Left renal pelvis (tissue), 4 donors: ENCODE results near the gene SLC38A11. TPM values are rescaled to one million over a fixed set of nuclear protein-coding genes. Genes with fewer than 3 reads are reported as not detected.

Experiments used
- DNase-seq, 4 donors: peaks; one replicate each; pipeline ENCODE4 v3.0.0-alpha.2; 2013; ENCODE audit warnings: low read depth in 4 of 4, low spot score in 3 of 4
- polyA plus RNA-seq, 4 donors: library from polyadenylated mRNA; unstranded; fragments of 120-200 nt; gene quantifications; one replicate each; pipeline ENCODE4 v1.2.1, GENCODE V29; 2013; ENCODE audit not compliant: insufficient read length in 4 of 4

Gene SLC38A11
- polyA plus RNA-seq, 4 donors = 0.34 to 19.2 (median 11.6) TPM

- no peak for DNase-seq
These were observed 33.2 kb downstream of the SLC38A11 start for GRCh38 chr2:164922134-164922533.

DNA sequence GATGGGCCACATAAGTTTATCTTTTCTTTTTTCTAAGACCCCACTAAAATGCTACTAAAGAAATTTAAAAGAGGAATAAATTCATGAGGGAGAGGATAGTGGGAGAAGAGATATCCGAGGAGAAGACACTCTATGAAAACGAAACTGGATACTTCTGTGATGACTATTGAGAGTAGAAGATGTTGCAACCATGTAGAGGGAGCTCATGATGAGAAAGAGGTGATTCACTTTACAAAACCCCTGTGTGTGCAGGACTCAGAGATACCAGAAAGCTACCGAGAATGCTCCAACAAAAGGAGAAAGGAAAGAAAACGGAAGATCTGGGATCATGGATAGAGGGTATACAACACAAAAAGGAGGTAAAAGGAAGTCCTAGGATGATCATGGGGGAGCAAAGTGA is 34.9 kb downstream of the SLC38A11 start:
- DNase-seq = no peak

DNA sequence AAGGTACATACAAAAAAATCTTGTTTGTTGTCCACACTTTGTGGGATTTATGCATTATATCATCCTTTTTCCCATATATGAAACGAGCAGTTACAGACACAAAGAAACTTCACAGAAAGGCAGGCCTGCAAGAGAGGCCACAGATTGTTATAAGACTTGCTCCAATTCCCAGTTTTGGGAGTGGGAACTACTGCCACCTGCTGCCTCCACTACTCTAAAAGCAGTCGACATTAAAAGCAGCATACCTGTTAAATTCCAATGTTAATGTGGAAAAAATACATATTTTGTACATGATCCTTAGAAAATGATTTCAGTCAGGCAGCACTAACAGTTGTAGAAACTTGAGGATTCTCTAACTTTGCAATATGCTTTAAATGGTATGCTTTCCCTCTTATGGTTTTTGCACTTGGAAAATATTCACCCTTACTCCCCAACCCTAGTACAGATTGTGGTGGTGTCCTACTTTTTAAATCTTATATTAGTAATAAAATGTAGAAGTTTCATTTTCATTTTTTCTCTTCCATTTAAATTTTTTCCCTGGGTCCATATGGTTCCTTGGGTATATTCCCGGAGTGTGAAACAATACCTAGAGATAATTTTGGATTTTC is 37.9 kb downstream of the SLC38A11 start:
- no peak for DNase-seq

DNA sequence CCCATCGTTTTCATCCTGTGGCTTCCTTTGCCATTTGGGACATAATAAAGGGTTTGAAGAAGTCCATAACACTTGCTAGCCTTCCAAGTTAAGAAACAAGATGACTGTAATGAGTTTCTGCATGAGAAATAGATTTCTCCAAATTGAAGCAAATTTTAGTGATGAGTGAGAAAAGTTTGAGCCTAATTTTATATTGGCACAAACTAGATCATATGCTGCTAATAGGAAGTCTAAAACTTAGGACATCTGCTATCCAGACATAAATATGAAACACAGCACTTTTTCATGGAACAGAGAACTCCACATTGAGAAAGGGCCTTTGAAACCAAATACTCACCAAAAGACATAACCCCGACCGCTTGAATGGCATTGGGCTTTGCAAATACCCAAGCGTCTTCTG is 39.8 kb downstream of the SLC38A11 start:
- no peak for DNase-seq

DNA sequence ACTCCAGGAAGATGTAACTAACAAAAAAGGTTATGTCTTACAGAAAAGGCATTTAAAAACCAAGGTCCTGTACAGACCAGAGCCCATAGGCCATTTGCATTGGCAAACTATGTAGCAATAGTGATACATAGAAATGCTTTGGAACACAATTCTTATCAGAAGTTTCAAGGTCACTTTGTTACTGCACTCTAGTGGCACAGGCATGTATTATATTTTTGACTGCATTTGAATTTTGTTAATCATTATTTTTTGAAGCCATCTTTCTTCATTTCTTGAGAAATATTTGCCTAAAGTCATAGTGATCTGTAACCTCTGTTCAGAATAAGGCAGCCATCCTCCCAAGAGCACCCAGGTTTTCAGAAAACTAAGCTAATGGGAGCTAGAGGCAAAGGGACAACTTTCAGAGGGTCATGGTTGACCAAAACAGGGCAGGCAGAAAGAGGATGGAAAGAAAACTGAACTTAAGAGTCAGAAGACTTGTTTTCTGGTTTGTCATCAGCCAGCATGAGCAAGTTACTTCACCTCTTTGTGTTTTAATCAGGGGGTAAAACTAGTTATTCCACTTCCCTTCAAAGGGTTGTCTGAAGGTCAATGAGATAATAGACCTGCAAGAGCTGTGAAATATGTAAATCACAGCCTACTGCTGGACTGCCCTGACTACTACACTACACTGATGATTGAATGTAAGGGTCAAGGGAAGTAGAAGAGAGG is 41.5 kb downstream of the SLC38A11 start:
- DNase-seq = no peak

DNA sequence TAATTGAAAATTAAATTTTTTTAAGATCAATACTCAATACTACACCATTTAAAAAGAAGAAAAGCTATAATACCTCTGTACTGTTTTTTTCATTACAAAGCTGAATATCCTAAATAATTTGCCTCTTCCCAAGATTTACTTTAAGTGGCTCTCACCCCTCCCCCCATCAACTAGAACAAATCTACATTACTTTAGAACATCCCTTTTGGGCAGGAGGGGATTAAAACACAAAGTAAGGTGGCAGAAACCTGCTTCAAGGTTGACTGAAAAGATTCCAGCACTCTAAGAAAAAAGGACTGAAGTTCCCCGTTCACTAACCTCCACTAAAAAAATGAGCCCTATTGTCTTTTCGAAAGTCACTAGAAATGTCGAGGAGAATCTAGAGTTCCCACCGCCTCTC is 42.3 kb downstream of the SLC38A11 start:
- no peak for DNase-seq

DNA sequence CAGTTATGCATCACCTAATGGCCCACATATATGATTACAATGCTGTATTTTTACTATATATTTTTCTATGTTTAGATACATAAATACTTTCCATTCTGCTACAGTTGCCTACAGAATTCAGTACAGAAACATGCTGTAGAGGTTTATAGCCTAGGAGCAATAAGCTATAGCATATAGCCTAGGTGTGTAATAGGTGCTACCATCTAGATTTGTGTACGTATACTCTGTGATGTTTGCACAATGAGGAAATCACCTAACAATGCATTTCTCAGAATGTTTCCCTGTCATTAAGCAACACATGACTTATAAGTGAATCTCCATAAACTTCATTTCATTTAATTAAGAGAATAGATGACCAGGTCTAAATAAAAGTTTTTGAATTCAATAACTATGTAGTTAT is 43.5 kb downstream of the SLC38A11 start:
- no peak for DNase-seq

DNA sequence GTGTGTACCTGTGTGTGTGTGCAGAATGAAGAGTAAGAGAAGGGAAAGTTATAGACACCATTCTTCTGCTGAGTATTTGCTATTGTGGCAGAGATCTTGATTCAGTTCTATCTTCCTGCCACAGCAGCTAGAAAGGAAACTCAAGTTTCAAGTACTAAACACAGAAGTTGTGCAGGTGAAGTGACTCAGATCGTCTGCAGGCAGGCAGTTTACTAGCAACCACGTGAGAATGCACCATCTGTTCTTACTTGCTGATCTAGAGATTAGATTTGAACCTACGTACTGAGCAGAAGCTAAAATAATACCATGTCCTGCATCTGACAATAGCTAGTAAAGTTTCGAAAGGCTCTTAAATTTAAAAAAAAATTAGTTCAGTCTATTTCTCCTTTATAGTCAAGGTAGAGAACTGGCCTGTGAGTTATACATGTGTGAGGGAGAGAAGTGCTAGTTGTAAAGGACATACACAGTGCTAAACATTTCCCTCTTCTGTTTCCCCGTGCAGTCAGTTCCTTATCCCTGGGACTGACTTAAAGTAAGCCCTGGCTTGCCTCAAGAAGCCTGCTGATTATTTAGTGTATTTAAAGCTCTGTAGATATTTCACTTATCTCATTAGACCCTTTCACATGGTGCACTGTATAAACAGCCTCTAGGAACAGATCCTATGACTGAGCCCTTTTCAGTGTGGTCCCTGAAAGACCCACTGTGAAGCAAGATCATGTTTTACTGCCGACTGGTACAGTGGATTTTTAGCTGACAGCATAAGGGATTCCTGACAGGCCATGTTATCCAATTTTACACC is 45.0 kb downstream of the SLC38A11 start:
- DNase-seq = no peak

DNA sequence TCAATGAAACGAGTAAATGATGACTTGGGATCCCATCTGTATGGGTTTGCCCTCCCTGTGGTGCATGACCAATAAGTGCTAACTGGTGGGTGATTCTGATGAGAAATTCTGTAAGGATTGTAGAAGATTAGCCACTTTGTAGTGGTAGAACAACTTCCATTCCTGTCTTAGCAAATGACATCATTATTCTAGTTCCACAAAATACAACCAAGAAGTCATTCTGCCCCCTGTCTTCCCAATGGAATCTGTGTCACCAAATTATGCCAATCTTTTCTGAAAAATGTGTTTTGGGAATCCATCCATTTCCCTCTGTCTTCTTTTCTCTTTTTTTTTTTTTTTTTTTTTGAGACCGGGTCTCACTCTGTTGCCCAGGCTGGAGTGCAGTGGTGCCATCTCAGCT is 48.4 kb downstream of the SLC38A11 start:
- no peak for DNase-seq

GRCh38 chr2:164905307-164905706 is 50.0 kb downstream of the SLC38A11 start:
- DNase-seq = no peak

DNA sequence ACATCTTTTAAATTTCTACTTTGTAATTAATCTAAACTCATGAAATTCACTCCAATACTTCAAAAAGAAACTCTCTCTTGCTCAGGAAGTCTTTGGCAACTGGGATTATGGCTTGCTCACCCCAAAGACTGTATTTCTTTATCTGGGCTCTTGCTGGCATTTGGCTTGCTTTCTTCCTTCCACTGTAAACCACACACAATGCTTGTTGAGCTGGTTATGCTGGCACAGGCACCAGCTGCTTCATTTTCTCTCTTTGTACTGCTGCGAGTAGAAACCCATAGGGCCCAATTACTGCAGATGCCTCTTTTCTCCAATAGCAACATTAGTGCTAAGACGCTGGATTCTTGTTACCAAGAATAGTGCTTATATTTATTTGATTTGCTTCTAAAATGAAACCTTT is 51.4 kb downstream of the SLC38A11 start:
- DNase-seq = no peak

- DNase-seq = no peak
These were observed 52.1 kb downstream of the SLC38A11 start for GRCh38 chr2:164903204-164903603.

DNA sequence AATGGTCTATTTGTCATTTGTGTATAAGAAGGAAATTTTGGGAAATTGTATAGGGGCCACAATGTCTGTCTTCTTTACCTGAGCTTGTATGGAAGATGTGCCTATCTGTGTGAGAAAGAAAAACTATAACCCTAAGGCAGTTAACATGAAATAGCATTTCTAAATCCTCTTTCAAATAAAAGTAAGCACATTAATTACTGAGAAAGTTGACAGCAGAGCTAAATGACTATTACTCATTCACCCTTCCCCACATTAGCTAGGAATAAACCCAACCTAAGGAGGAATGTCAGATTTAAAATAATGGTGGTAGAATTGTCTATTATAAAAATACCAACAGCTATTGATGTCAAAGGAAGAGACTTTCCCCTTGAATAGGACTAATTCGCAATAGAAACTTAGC is 56.2 kb downstream of the SLC38A11 start:
- no peak for DNase-seq

DNA sequence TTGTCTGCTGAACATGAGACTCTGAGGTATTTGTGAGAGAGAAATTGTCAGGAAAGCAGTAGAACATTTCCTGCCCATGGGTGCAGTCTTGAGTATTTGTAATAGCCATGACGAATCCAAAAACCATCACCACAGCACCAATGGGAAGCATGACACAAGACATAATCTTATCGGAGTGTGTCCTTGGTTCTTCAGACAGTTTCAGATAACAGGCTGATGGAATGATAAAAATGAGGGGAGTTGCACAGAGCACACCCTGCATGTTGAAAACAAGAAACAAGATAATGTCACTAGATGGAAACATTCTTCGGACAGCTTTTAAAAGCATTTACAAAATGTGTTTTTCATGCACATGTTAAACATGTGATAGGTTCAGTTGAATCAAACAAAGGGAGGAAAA is 56.9 kb downstream of the SLC38A11 start:
- no peak for DNase-seq

GRCh38 chr2:164897469-164898260 is 57.7 kb downstream of the SLC38A11 start:
- DNase-seq = no peak

DNA sequence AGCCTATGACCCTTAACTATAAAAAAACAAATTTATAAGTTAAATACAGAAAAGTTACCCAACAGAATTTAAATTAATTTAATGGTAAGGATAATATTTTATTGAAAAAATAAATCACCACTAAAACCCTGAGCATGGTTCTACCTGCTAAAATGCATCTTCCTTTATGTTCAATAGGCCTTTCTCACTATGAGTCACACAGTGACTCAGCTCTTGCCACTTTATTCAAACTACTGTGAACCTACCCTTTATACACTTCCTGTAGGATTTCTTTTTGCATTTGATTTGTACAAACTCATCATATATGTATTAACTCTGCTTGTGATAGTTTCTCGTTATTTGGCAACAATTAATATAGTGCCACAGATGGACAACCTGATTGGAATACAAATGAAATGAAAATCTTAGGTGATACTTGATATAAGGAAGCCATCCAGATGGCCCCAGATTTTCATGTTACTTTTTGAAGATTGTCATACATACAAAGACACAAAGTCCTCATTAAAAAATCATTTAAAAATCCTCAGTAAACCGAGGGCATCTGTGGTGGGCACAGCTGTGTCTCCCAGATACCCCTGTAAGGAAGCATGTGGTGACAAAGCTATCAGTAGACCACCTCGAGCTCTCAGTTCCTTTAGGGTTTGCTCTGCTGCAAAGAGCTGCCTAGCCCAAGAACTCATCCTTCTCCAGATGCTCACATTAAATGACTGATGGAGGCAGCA is 58.5 kb downstream of the SLC38A11 start:
- no peak for DNase-seq

DNA sequence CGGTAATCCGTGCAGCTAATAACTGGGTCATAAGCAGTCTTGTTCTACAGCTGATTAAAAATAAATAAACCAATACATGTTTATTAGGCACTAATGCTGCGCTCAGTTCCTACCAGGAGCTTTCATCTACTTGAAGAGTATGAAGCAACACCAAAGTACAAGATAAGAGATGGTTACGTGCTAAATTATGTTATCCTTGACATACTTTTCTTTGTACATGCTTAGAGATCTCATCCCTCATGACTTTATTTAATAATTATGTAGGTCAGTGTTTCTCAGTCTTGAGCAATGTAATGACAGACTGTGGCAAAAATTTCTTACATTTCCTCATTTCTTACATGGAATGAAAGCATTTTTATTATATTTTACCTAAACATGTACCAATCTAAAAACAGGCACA is 59.1 kb downstream of the SLC38A11 start:
- no peak for DNase-seq

- no peak for DNase-seq
These were observed 63.9 kb downstream of the SLC38A11 start for GRCh38 chr2:164891460-164891859.

DNA sequence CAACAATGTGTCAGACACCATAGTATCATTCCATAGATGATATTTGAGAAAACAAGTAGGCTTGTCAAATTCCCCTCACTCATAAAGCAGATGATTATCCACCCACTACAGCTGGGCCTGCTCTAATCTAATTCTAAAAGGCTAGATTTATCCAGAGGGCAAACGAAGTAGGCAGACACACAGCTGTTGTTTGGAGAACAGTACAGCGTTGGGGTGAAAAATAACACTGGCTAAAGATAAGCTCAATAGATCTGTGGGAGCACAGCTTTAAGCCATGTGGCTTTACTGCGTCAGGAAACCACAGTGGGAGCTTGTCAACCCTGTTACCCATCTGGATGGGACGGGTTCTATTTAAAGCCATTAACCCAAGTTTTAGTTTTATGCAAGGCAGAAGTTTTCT is 64.8 kb downstream of the SLC38A11 start:
- DNase-seq = no peak

DNA sequence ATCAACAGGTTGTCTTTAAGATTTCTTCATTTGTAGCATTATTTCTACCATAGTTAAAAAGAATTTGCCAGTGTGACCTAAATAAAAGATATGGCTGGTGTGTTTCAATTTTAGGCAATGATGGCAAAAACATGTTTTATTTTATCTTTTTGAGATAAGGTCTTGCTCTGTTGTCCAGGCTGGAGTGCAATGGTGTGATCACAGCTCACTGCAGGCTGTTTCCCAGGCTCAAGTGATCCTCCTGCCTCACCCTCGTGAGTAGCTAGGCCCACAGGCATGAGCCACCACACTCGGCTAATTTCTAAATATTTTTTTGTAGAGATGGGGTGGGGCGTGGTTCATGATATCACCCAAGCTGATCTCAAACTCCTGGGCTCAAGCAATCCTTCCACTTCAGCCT is 66.7 kb downstream of the SLC38A11 start:
- DNase-seq = no peak
